HUDEP-2 (cell line): Measurements from ENCODE around the gene NDEL1.

Source experiments
- DNase-seq, 76 experiments: peaks; one replicate each; lab custom pipeline; 2025; ENCODE audit not compliant: unreplicated experiment in 76 of 76; lab: John Stamatoyannopoulos, UW

Gene NDEL1

GRCh38 chr17:8413328-8413727, 22.4 kb upstream of the NDEL1 start:
- DNase-seq, result no peak

- DNase-seq, result no peak
These were observed 21.7 kb upstream of the NDEL1 start for GRCh38 chr17:8413938-8414337.

GRCh38 chr17:8417806-8418205, 17.9 kb upstream of the NDEL1 start:
- DNase-seq, result no peak

- DNase-seq, result no peak
These were observed 17.2 kb upstream of the NDEL1 start for GRCh38 chr17:8418471-8418870.

- DNase-seq, result no peak
These were observed 16.4 kb upstream of the NDEL1 start for GRCh38 chr17:8419305-8419704.

GRCh38 chr17:8420041-8420934, 15.4 kb upstream of the NDEL1 start:
- peak in 73 of 76 experiments; percentile 16 to 93 (median 73) for DNase-seq

- DNase-seq, result no peak
These were observed 14.1 kb upstream of the NDEL1 start for GRCh38 chr17:8421571-8421970.

- DNase-seq, result no peak
These were observed 9.5 kb upstream of the NDEL1 start for GRCh38 chr17:8426094-8426720.

- no peak for DNase-seq
These were observed 8.9 kb upstream of the NDEL1 start for GRCh38 chr17:8426802-8427201.

GRCh38 chr17:8430966-8431365, 4.7 kb upstream of the NDEL1 start:
- DNase-seq, result no peak

- peak in 50 of 76 experiments; percentile 8 to 75 (median 44) for DNase-seq
These were observed 622 bp downstream of the NDEL1 start for GRCh38 chr17:8436169-8436843.

GRCh38 chr17:8436844-8437171, 1.1 kb downstream of the NDEL1 start:
- peak in 1 of 76 experiments; percentile 37 for DNase-seq

GRCh38 chr17:8438441-8438840, 2.8 kb downstream of the NDEL1 start:
- no peak for DNase-seq

GRCh38 chr17:8439681-8440080, 4.0 kb downstream of the NDEL1 start:
- DNase-seq, result no peak

GRCh38 chr17:8441690-8442089, 6.0 kb downstream of the NDEL1 start:
- no peak for DNase-seq

- DNase-seq, result no peak
These were observed 6.6 kb downstream of the NDEL1 start for GRCh38 chr17:8442310-8442709.

GRCh38 chr17:8443756-8444155, 8.1 kb downstream of the NDEL1 start:
- no peak for DNase-seq

GRCh38 chr17:8444494-8444893, 8.8 kb downstream of the NDEL1 start:
- DNase-seq, result peak in 27 of 76 experiments; percentile 4 to 47 (median 19)

- DNase-seq, result no peak
These were observed 9.9 kb downstream of the NDEL1 start for GRCh38 chr17:8445536-8445935.

- DNase-seq, result peak in 40 of 76 experiments; percentile 7 to 55 (median 24)
These were observed 12.1 kb downstream of the NDEL1 start for GRCh38 chr17:8447799-8448198.

- peak in 24 of 76 experiments; percentile 3 to 41 (median 14) for DNase-seq
These were observed 12.6 kb downstream of the NDEL1 start for GRCh38 chr17:8448310-8448709.
